Measurements from ENCODE around the gene HDGF.
A peak's percentile ranks its signal among the peaks of the same experiment; 100 is the strongest.

Gene HDGF

GRCh38 chr1:156776942-156777341 is 25.5 kb upstream of the HDGF start:
- no peak overlapping the region for H3K14ac ChIP-seq (ENCODE audit: low read length)
- no peak overlapping the region for H2BK5ac ChIP-seq (ENCODE audit: low read depth, low read length, poor library complexity)
- no peaks in the 10 kb centered on the region for H3K9me3 ChIP-seq (ENCODE audit: insufficient read depth, low read depth, low read length)
- H2AK5ac ChIP-seq (ENCODE audit: low read length): no peak overlapping the region
- no peaks in the 10 kb centered on the region for H3K27me3 ChIP-seq (ENCODE audit: insufficient read depth, low read length)
- peak overlapping the region; percentile 72 for H3K4ac ChIP-seq (ENCODE audit: low read depth, low read length)
- no peak overlapping the region for H3K4me2 ChIP-seq (ENCODE audit: low read length)
- no peak overlapping the region for H3K4me3 ChIP-seq (ENCODE audit: low read depth, low read length)
- H2BK120ac ChIP-seq (ENCODE audit: insufficient read depth, low read length, poor library complexity): no peak overlapping the region
- no peaks in the 10 kb centered on the region for H3K4me1 ChIP-seq (ENCODE audit: control insufficient read depth in 1 of 2, insufficient read depth in 2 of 2, low read length in 2 of 2)
- H4K12ac ChIP-seq (ENCODE audit: low read depth, low read length): no peak overlapping the region
- H4K8ac ChIP-seq (ENCODE audit: low read depth, low read length): peak overlapping the region; percentile 35
- H3K9ac ChIP-seq (ENCODE audit: low read length): no peak overlapping the region
- H2AFZ ChIP-seq (ENCODE audit: insufficient read depth, low read length, poor library complexity): no peak overlapping the region
- DNase-seq: no peak
- WGBS (ENCODE audit: extremely low coverage, insufficient coverage, insufficient read length): no CpG with 5 or more reads among the region's 4 CpGs
- H2BK12ac ChIP-seq (ENCODE audit: low read length): no peak overlapping the region
- H3K27ac ChIP-seq (ENCODE audit: low read depth, low read length): no peak overlapping the region
- H3K36me3 ChIP-seq (ENCODE audit: control insufficient read depth in 1 of 2, insufficient read depth in 2 of 2, low read length in 2 of 2): peaks cover 4 to 7% of the 10 kb centered on the region in 2 experiments
- H3K23ac ChIP-seq (ENCODE audit: low read length): no peak overlapping the region
- peaks cover 8% of the 10 kb centered on the region for H3K79me2 ChIP-seq (ENCODE audit: control insufficient read depth, insufficient read depth, low read length, poor library complexity)
- no peak overlapping the region for H3K18ac ChIP-seq (ENCODE audit: low read length)
- no peaks in the 10 kb centered on the region for H3K79me1 ChIP-seq (ENCODE audit: low read length)
- H4K91ac ChIP-seq (ENCODE audit: low read depth, low read length): no peak overlapping the region

- H4K91ac ChIP-seq (ENCODE audit: low read depth, low read length): no peak overlapping the region
- H3K9me3 ChIP-seq (ENCODE audit: insufficient read depth, low read depth, low read length): no peaks in the 10 kb centered on the region
- no peak overlapping the region for H3K4me2 ChIP-seq (ENCODE audit: low read length)
- H3K27ac ChIP-seq (ENCODE audit: low read depth, low read length): no peak overlapping the region
- H3K18ac ChIP-seq (ENCODE audit: low read length): no peak overlapping the region
- H3K79me1 ChIP-seq (ENCODE audit: low read length): no peaks in the 10 kb centered on the region
- no peak overlapping the region for H2BK12ac ChIP-seq (ENCODE audit: low read length)
- no peak overlapping the region for H4K8ac ChIP-seq (ENCODE audit: low read depth, low read length)
- DNase-seq: no peak
- H2AK5ac ChIP-seq (ENCODE audit: low read length): no peak overlapping the region
- no peaks in the 10 kb centered on the region for H3K4me1 ChIP-seq (ENCODE audit: control insufficient read depth in 1 of 2, insufficient read depth in 2 of 2, low read length in 2 of 2)
- no peak overlapping the region for H4K12ac ChIP-seq (ENCODE audit: low read depth, low read length)
- H3K27me3 ChIP-seq (ENCODE audit: insufficient read depth, low read length): no peaks in the 10 kb centered on the region
- no peak overlapping the region for H3K9ac ChIP-seq (ENCODE audit: low read length)
- peaks cover 8 to 13% of the 10 kb centered on the region in 2 experiments for H3K36me3 ChIP-seq (ENCODE audit: control insufficient read depth in 1 of 2, insufficient read depth in 2 of 2, low read length in 2 of 2)
- WGBS (ENCODE audit: extremely low coverage, insufficient coverage, insufficient read length): no CpG with 5 or more reads among the region's 5 CpGs
- H2AFZ ChIP-seq (ENCODE audit: insufficient read depth, low read length, poor library complexity): no peak overlapping the region
- peak overlapping the region; percentile 58 for H3K4ac ChIP-seq (ENCODE audit: low read depth, low read length)
- no peak overlapping the region for H2BK5ac ChIP-seq (ENCODE audit: low read depth, low read length, poor library complexity)
- no peak overlapping the region for H3K14ac ChIP-seq (ENCODE audit: low read length)
- no peak overlapping the region for H3K23ac ChIP-seq (ENCODE audit: low read length)
- H3K4me3 ChIP-seq (ENCODE audit: low read depth, low read length): no peak overlapping the region
- H3K79me2 ChIP-seq (ENCODE audit: control insufficient read depth, insufficient read depth, low read length, poor library complexity): peaks cover 12% of the 10 kb centered on the region
- no peak overlapping the region for H2BK120ac ChIP-seq (ENCODE audit: insufficient read depth, low read length, poor library complexity)
These were observed 24.3 kb upstream of the HDGF start for GRCh38 chr1:156775799-156776198.

GRCh38 chr1:156773607-156774006 is 22.1 kb upstream of the HDGF start:
- H2AK5ac ChIP-seq (ENCODE audit: low read length): no peak overlapping the region
- no peaks in the 10 kb centered on the region for H3K79me1 ChIP-seq (ENCODE audit: low read length)
- no peak overlapping the region for H4K12ac ChIP-seq (ENCODE audit: low read depth, low read length)
- no peak overlapping the region for H2BK5ac ChIP-seq (ENCODE audit: low read depth, low read length, poor library complexity)
- no peak overlapping the region for H2AFZ ChIP-seq (ENCODE audit: insufficient read depth, low read length, poor library complexity)
- no peak overlapping the region for H3K23ac ChIP-seq (ENCODE audit: low read length)
- H4K91ac ChIP-seq (ENCODE audit: low read depth, low read length): no peak overlapping the region
- H3K79me2 ChIP-seq (ENCODE audit: control insufficient read depth, insufficient read depth, low read length, poor library complexity): peaks cover 10% of the 10 kb centered on the region
- no peaks in the 10 kb centered on the region for H3K4me1 ChIP-seq (ENCODE audit: control insufficient read depth in 1 of 2, insufficient read depth in 2 of 2, low read length in 2 of 2)
- no peak overlapping the region for H2BK12ac ChIP-seq (ENCODE audit: low read length)
- H3K9ac ChIP-seq (ENCODE audit: low read length): no peak overlapping the region
- no peaks in the 10 kb centered on the region for H3K9me3 ChIP-seq (ENCODE audit: insufficient read depth, low read depth, low read length)
- H2BK120ac ChIP-seq (ENCODE audit: insufficient read depth, low read length, poor library complexity): no peak overlapping the region
- H3K27me3 ChIP-seq (ENCODE audit: insufficient read depth, low read length): no peaks in the 10 kb centered on the region
- H3K27ac ChIP-seq (ENCODE audit: low read depth, low read length): no peak overlapping the region
- H4K8ac ChIP-seq (ENCODE audit: low read depth, low read length): no peak overlapping the region
- no CpG with 5 or more reads among the region's 3 CpGs for WGBS (ENCODE audit: extremely low coverage, insufficient coverage, insufficient read length)
- H3K4me2 ChIP-seq (ENCODE audit: low read length): no peak overlapping the region
- no peak overlapping the region for H3K18ac ChIP-seq (ENCODE audit: low read length)
- H3K4ac ChIP-seq (ENCODE audit: low read depth, low read length): no peak overlapping the region
- peaks cover 8 to 16% of the 10 kb centered on the region in 2 experiments for H3K36me3 ChIP-seq (ENCODE audit: control insufficient read depth in 1 of 2, insufficient read depth in 2 of 2, low read length in 2 of 2)
- no peak overlapping the region for H3K14ac ChIP-seq (ENCODE audit: low read length)
- H3K4me3 ChIP-seq (ENCODE audit: low read depth, low read length): no peak overlapping the region
- no peak for DNase-seq

GRCh38 chr1:156772728-156773497 is 21.4 kb upstream of the HDGF start:
- H3K23ac ChIP-seq (ENCODE audit: low read length): no peak overlapping the region
- H3K14ac ChIP-seq (ENCODE audit: low read length): no peak overlapping the region
- H3K27me3 ChIP-seq (ENCODE audit: insufficient read depth, low read length): no peaks in the 10 kb centered on the region
- no peak overlapping the region for H3K27ac ChIP-seq (ENCODE audit: low read depth, low read length)
- no peak overlapping the region for H2AK5ac ChIP-seq (ENCODE audit: low read length)
- peaks cover 2 to 5% of the 10 kb centered on the region in 2 experiments for H3K4me1 ChIP-seq (ENCODE audit: control insufficient read depth in 1 of 2, insufficient read depth in 2 of 2, low read length in 2 of 2)
- peaks cover 8 to 16% of the 10 kb centered on the region in 2 experiments for H3K36me3 ChIP-seq (ENCODE audit: control insufficient read depth in 1 of 2, insufficient read depth in 2 of 2, low read length in 2 of 2)
- no peak overlapping the region for H2BK5ac ChIP-seq (ENCODE audit: low read depth, low read length, poor library complexity)
- H3K9ac ChIP-seq (ENCODE audit: low read length): no peak overlapping the region
- H2BK12ac ChIP-seq (ENCODE audit: low read length): no peak overlapping the region
- no peak overlapping the region for H4K91ac ChIP-seq (ENCODE audit: low read depth, low read length)
- H4K12ac ChIP-seq (ENCODE audit: low read depth, low read length): no peak overlapping the region
- no peak overlapping the region for H4K8ac ChIP-seq (ENCODE audit: low read depth, low read length)
- no peak overlapping the region for H3K4me3 ChIP-seq (ENCODE audit: low read depth, low read length)
- H2BK120ac ChIP-seq (ENCODE audit: insufficient read depth, low read length, poor library complexity): no peak overlapping the region
- no peak overlapping the region for H3K18ac ChIP-seq (ENCODE audit: low read length)
- peak overlapping the region; percentile 22 for H3K4me2 ChIP-seq (ENCODE audit: low read length)
- no CpG with 5 or more reads among the region's 9 CpGs for WGBS (ENCODE audit: extremely low coverage, insufficient coverage, insufficient read length)
- H2AFZ ChIP-seq (ENCODE audit: insufficient read depth, low read length, poor library complexity): no peak overlapping the region
- H3K79me1 ChIP-seq (ENCODE audit: low read length): peaks cover 3% of the 10 kb centered on the region
- H3K9me3 ChIP-seq (ENCODE audit: insufficient read depth, low read depth, low read length): no peaks in the 10 kb centered on the region
- peaks cover 16% of the 10 kb centered on the region for H3K79me2 ChIP-seq (ENCODE audit: control insufficient read depth, insufficient read depth, low read length, poor library complexity)
- no peak for DNase-seq
- peak overlapping the region; percentile 44 for H3K4ac ChIP-seq (ENCODE audit: low read depth, low read length)
